Loucy (cell line): ENCODE results near the gene RPL27A.

ENCODE experiments used
- H2AFZ ChIP-seq: fragments of 200-600 bp; sonication (generic); 2 replicates; pipeline ENCODE4 v1.6.0; 2016; ENCODE audit warnings: antibody characterized with exemption, mild to moderate bottlenecking, low read length, moderate library complexity
- H3F3A ChIP-seq: fragments of 200-600 bp; 2 replicates; pipeline ENCODE4 v1.6.0; 2016; ENCODE audit warnings: antibody characterized with exemption, low read depth, mild to moderate bottlenecking
- H3K27me3 ChIP-seq: fragments of 200-600 bp; sonication (generic); 2 replicates; pipeline ENCODE4 v1.6.1; 2014; ENCODE audit warnings: low read length, mild to moderate bottlenecking; ENCODE audit not compliant: insufficient read depth, poor library complexity, severe bottlenecking
- H3K36me3 ChIP-seq: fragments of 200-600 bp; sonication (generic); 2 replicates; pipeline ENCODE4 v1.6.1; 2016; ENCODE audit warnings: low read length; ENCODE audit not compliant: insufficient read depth
- H3K4me1 ChIP-seq: fragments of 200-600 bp; sonication (generic); 2 replicates; pipeline ENCODE4 v1.5.1; 2014; ENCODE audit warnings: low read length, mild to moderate bottlenecking; ENCODE audit not compliant: insufficient read depth, poor library complexity, severe bottlenecking
- H3K4me2 ChIP-seq: fragments of 200-600 bp; sonication (generic); 2 replicates; pipeline ENCODE4 v1.6.0; 2014; ENCODE audit warnings: antibody characterized with exemption, low read length, low read depth, mild to moderate bottlenecking; ENCODE audit not compliant: poor library complexity, severe bottlenecking
- H3K4me3 ChIP-seq: fragments of 200-600 bp; sonication (generic); 2 replicates; pipeline ENCODE4 v1.5.1; 2014; ENCODE audit warnings: low read length, mild to moderate bottlenecking, mixed read lengths; ENCODE audit not compliant: poor library complexity, severe bottlenecking
- H3K79me2 ChIP-seq: fragments of 200-600 bp; sonication (generic); 2 replicates; pipeline ENCODE4 v1.6.1; 2014; ENCODE audit warnings: low read length; ENCODE audit not compliant: insufficient read depth
- H3K9ac ChIP-seq: fragments of 200-600 bp; sonication (generic); 2 replicates; pipeline ENCODE4 v1.6.0; 2014; ENCODE audit warnings: mild to moderate bottlenecking, low read depth, low read length, moderate library complexity; ENCODE audit not compliant: poor library complexity, severe bottlenecking
- H3K9me2 ChIP-seq: fragments of 200-600 bp; sonication (generic); replicated peaks from 2 replicates; pipeline ENCODE4 v1.6.1; 2016; ENCODE audit warnings: low read depth, low read length, mixed read lengths
- H3K9me3 ChIP-seq: fragments of 200-600 bp; sonication (generic); 2 replicates; pipeline ENCODE4 v1.6.1; 2014; ENCODE audit warnings: mild to moderate bottlenecking, antibody characterized with exemption, low read length, low read depth; ENCODE audit not compliant: insufficient read depth
- H4K20me1 ChIP-seq: fragments of 200-600 bp; sonication (generic); 2 replicates; pipeline ENCODE4 v1.6.0; 2014; ENCODE audit warnings: antibody characterized with exemption, low read length, mild to moderate bottlenecking; ENCODE audit not compliant: insufficient read depth, poor library complexity, severe bottlenecking
- EZH2phosphoT487 ChIP-seq: fragments of 200-600 bp; IDR thresholded peaks from 2 replicates; pipeline ENCODE4 v1.6.1; 2018; ENCODE audit warnings: antibody characterized with exemption, mild to moderate bottlenecking, moderate library complexity, borderline replicate concordance
- TF ChIP-seq, protein P1 (sequence below): fragments of 200-600 bp; sonication (generic); conservative IDR thresholded peaks from 2 replicates; pipeline ENCODE4 v1.5.1; 2014; ENCODE audit warnings: mild to moderate bottlenecking, antibody characterized with exemption, low read length

The RPL27A gene

DNA sequence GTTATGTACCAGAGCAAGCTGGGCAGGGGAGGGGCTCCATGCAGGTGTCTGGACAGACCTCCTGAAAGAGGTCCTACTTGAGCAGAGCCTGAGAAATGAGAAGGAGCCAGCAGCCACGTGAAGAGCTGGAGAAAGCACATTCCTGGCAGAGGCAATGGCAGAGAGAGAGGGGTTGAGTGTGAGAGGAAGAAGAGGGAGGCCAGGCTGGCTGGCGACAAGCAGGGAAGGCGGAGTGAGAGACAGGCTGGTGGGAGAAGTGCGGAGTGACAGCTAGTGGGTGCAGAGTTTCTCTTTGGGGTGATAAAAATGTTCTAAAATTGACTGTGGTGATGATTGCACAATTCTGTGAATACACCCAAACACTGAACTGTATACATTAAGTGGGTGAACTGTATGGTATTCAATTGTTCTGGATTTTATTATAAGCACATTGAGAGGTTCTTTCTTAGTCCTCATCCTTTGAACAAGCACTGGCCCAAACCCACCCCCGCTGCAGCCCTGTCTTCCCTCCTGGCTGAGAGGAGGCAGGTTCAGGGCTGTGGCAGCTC is 29.4 kb downstream of the RPL27A start:
- Histone ChIP-seq H3F3A (no peaks in the 10 kb centered on the region), H3K36me3 (no peaks in the 10 kb centered on the region), H3K4me1 (no peaks in the 10 kb centered on the region), H3K4me2 (no peak overlapping the region), H3K9ac (no peak overlapping the region), H2AFZ (no peak overlapping the region), H3K4me3 (no peak overlapping the region), H3K79me2 (no peaks in the 10 kb centered on the region), H3K9me3 (no peaks in the 10 kb centered on the region), H3K9me2 (no peaks in the 10 kb centered on the region), H3K27me3 (no peaks in the 10 kb centered on the region), H4K20me1 (no peaks in the 10 kb centered on the region)
- TF ChIP-seq, protein P1, sequence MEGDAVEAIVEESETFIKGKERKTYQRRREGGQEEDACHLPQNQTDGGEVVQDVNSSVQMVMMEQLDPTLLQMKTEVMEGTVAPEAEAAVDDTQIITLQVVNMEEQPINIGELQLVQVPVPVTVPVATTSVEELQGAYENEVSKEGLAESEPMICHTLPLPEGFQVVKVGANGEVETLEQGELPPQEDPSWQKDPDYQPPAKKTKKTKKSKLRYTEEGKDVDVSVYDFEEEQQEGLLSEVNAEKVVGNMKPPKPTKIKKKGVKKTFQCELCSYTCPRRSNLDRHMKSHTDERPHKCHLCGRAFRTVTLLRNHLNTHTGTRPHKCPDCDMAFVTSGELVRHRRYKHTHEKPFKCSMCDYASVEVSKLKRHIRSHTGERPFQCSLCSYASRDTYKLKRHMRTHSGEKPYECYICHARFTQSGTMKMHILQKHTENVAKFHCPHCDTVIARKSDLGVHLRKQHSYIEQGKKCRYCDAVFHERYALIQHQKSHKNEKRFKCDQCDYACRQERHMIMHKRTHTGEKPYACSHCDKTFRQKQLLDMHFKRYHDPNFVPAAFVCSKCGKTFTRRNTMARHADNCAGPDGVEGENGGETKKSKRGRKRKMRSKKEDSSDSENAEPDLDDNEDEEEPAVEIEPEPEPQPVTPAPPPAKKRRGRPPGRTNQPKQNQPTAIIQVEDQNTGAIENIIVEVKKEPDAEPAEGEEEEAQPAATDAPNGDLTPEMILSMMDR = no peak
- no peak for TF ChIP-seq EZH2phosphoT487

DNA sequence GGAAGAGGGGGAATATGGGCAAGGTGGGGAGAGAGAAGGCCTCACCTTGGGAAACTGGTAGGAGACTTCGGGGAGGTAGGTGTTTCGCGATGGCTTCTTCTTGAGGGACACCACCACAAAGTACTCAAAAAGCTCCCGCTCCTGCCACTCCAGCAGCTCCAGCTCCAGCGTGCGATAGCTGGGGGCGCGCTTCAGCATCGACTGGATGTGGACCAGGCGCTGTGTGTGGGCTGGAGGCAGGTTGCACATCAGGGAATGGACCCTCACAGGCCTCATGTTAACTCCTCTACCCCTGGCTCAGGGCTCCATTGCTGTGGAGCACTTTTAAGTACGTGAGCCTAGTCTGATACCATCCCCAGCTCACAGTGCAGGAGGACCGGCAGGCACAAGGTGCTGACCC is 29.9 kb downstream of the RPL27A start:
- no peaks in the 10 kb centered on the region for H3K9me2 ChIP-seq
- H3K36me3 ChIP-seq = no peaks in the 10 kb centered on the region
- H2AFZ ChIP-seq = no peak overlapping the region
- no peaks in the 10 kb centered on the region for H3K27me3 ChIP-seq
- no peaks in the 10 kb centered on the region for H3K9me3 ChIP-seq
- TF ChIP-seq EZH2phosphoT487 = no peak
- TF ChIP-seq, protein P1 = no peak
- H4K20me1 ChIP-seq = no peaks in the 10 kb centered on the region
- H3K4me3 ChIP-seq = no peak overlapping the region
- H3F3A ChIP-seq = no peaks in the 10 kb centered on the region
- H3K4me1 ChIP-seq = no peaks in the 10 kb centered on the region
- no peak overlapping the region for H3K9ac ChIP-seq
- H3K79me2 ChIP-seq = no peaks in the 10 kb centered on the region
- no peak overlapping the region for H3K4me2 ChIP-seq

DNA sequence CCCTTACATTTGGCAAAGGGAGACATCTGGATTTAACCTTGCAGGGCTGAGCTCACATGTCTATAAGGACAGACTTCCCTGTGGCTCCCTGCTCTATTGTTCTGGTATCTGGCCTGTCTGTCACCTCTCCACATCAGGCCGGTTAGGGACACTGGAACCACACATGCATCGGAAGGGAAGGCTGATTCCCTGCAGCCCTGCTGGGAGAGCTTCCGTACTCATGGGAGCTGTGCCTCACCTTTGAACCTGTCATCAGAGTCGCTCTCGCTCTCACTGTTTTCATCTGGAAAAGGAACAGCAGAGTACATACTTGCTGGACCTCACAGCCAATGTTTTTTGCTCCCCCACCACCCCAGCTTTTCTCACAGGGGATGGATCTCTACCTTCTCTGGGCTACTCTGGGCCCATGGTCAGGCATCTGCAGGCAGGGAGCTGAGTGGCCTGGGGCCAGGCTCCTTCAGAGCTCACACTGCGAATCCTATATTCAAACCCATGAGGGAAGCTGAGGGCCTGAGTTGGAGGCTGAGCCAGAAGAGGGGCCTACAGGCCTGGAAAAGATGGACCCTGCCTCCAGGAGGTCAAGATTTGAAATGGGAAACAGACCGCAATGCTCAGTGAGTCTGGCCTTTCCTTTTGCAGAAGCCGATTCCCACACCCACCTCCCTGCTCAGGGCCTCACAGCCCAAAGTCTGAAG is 31.3 kb downstream of the RPL27A start:
- H3K9ac ChIP-seq = no peak overlapping the region
- no peaks in the 10 kb centered on the region for H4K20me1 ChIP-seq
- no peak overlapping the region for H3K4me3 ChIP-seq
- H3K4me2 ChIP-seq = no peak overlapping the region
- H3K79me2 ChIP-seq = no peaks in the 10 kb centered on the region
- H3K36me3 ChIP-seq = no peaks in the 10 kb centered on the region
- H2AFZ ChIP-seq = no peak overlapping the region
- no peaks in the 10 kb centered on the region for H3K9me3 ChIP-seq
- no peaks in the 10 kb centered on the region for H3F3A ChIP-seq
- no peaks in the 10 kb centered on the region for H3K4me1 ChIP-seq
- TF ChIP-seq EZH2phosphoT487 = no peak
- TF ChIP-seq, protein P1 = no peak
- H3K9me2 ChIP-seq = no peaks in the 10 kb centered on the region
- H3K27me3 ChIP-seq = no peaks in the 10 kb centered on the region
